C4-2B (cell line): Measurements from ENCODE around the gene KMT2E.

ENCODE experiments used
- H3K27ac ChIP-seq: fragments of 450-650 bp; 2 replicates; pipeline ENCODE4 v1.5.1; 2017
- ZFX ChIP-seq: fragments of 450-650 bp; IDR thresholded peaks from 2 replicates; pipeline ENCODE4 v1.6.1; 2017
- TF ChIP-seq, protein P1 (sequence below): fragments of 450-650 bp; conservative IDR thresholded peaks from 2 replicates; pipeline ENCODE4 v1.5.1; 2017; ENCODE audit warnings: mild to moderate bottlenecking

Gene KMT2E

DNA sequence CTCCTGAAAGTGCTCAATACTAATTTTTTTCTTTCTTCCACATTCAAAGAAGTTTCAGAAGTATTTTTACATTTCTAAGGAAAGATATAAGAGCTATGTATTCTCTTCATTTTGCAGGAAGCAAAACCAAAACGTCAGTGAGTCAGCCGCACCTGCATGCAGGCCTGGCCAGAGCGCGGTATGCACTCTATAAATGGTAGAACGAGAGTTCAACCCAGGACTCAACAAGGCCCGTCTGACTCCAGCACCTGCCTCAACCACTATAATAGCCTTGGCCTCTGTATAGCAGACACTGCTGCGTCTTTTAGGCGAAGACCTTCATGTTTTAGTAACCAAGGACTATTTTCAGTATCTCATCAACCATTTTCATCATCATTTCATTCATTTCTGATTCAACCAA lies 113.2 kb downstream of the KMT2E start:
- H3K27ac ChIP-seq: no peak overlapping the region
- TF ChIP-seq, protein P1, sequence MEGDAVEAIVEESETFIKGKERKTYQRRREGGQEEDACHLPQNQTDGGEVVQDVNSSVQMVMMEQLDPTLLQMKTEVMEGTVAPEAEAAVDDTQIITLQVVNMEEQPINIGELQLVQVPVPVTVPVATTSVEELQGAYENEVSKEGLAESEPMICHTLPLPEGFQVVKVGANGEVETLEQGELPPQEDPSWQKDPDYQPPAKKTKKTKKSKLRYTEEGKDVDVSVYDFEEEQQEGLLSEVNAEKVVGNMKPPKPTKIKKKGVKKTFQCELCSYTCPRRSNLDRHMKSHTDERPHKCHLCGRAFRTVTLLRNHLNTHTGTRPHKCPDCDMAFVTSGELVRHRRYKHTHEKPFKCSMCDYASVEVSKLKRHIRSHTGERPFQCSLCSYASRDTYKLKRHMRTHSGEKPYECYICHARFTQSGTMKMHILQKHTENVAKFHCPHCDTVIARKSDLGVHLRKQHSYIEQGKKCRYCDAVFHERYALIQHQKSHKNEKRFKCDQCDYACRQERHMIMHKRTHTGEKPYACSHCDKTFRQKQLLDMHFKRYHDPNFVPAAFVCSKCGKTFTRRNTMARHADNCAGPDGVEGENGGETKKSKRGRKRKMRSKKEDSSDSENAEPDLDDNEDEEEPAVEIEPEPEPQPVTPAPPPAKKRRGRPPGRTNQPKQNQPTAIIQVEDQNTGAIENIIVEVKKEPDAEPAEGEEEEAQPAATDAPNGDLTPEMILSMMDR: no peak
- TF ChIP-seq ZFX: no peak

DNA sequence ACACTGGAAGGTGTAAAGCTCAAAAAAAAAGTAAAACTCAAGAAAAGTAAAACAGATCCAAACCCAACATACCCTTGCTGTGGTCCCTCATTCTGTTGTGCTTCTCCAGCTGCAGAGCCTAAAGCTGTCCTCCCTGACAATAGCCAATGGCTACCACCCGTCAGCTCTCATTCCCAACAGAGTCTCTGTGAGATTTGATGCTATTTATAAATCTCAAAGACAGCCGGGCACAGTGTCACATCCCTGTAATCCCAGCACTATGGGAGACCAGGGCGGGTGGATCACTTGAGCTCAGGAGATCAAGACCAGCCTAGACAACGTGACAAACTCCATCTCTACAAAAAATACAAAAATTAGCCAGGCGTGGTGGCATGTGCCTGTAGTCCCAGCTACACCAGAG lies 116.0 kb downstream of the KMT2E start:
- TF ChIP-seq ZFX: no peak
- TF ChIP-seq, protein P1: no peak
- H3K27ac ChIP-seq: no peak overlapping the region

DNA sequence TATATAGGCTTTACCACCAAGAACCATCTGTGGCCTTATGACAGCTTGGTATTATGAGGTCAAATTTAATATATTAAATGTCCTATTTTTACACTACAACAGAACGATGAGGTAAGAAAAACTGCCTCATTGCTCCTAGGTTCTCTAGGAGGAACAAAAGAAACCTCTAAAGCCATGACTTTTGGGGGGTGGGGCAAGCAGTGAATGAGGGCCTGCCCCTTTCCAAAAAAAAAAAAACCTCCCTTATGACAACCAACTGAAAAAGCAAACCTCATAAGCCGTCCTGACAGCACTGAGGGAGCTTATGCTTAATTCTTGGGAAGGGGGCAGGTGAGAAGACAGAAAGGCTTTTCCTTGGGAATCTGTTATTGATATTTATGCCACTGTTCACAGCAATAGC lies 116.6 kb downstream of the KMT2E start:
- H3K27ac ChIP-seq: no peak overlapping the region
- TF ChIP-seq, protein P1: no peak
- TF ChIP-seq ZFX: no peak

DNA sequence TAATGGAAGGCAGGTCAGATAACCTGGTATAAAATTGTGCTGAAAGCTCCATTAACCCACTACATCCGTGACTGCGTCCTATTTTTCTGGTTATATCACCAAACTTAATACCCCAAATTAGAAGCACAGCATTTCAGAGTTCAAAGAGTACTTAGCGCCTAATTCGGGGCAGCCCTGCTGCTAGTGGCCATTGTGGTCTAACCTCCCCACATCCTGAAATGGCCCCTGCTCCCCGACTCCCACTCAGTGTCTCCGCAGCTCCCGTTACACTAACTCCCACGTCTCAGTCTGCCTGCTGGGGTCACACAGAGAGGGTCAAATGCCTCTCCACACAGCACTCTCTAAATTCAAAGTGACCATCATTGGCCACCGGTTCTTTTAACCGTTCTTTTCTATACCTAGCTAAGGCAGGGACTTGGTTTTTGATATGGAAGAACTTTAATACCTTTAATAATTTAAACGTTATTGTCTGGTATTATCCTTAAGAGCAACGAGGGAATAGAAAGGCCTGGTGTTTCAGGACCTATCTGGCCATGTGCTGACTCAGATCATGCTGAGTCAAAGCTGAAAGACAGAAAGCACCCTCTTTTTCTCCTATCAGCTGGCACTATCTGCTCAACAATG lies 117.1 kb downstream of the KMT2E start:
- H3K27ac ChIP-seq: no peak overlapping the region
- no peak for TF ChIP-seq ZFX
- TF ChIP-seq, protein P1: no peak

DNA sequence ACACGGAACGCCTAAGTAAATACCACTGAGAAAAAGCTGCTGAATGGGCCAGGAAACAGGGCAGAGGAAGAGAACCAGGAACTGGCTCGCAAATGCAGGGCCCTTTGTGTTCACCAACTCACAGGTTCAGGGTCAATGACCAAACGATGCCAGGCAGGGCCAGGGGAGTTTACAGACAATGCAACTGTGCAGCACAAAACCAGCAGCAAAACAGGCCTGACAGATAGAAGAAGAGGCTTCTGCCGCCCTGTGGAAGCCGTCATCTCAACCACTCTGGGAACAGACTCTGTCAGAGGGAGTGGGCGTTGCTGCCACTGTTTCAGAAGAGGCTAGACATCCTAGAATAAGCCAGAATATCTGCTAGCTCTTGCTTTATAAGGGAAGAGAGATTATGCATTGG lies 117.9 kb downstream of the KMT2E start:
- TF ChIP-seq, protein P1: no peak
- TF ChIP-seq ZFX: no peak
- no peak overlapping the region for H3K27ac ChIP-seq

DNA sequence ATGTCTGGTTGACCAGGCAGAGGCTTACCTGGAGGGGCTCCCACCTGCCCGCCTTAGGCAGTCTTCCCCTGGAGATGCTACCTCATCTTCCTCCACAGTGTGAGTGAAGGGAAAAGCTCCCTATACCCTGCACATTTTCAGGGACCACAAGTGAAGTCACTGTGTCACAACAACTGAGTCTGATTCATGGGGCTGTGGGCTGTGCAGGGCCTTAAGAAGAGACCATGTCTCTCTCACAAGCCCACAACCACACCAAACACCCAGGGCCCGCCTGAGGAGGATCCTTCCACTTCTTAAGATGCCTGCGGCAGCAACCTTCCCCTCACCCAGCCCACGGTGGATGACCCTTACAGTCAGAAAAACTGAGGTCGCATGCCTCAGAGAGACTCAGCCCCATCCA lies 118.3 kb downstream of the KMT2E start:
- H3K27ac ChIP-seq: no peak overlapping the region
- TF ChIP-seq, protein P1: no peak
- TF ChIP-seq ZFX: no peak

DNA sequence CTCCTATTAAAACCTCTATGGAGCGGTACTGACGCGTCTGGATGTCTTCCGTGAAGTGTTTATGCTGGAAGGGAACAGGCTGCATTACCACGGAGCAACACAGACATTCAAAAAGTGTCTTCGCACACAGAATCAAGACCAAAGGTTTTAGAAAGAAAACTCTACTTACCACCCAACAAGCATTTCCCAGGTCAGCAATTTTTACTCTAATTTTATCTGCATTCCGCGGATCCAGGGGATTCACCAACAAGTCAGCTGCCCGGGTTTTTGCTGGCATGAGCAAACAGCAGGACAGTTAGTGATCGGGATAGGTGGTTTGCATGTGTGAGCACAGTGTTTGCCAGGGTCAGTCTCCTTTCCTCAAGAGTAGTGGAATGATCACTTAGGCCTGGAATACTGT lies 118.8 kb downstream of the KMT2E start:
- H3K27ac ChIP-seq: no peak overlapping the region
- TF ChIP-seq, protein P1: no peak
- TF ChIP-seq ZFX: no peak
